ENCODE measurements around the gene GCHFR.

DNA sequence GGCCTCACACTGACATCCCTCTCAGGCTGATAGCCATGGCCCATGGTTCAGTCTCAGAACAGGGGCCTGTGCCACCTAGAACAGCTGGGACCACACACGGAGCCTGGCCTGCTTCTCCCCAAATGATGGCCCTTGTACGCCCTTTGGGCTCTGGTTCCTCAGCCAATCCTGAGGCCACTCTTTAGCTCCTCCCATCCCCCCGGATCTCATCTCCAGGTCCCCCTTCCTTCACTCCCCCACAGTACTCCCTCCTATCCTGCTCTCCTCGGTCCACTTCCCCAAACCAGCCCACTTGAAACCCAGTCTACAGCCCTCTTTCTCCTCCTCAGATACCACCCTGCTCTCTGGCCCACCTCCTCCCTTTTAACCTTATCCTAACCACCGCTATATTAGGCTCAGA lies 25.3 kb downstream of the GCHFR start:
- TF ChIP-seq, protein P1, sequence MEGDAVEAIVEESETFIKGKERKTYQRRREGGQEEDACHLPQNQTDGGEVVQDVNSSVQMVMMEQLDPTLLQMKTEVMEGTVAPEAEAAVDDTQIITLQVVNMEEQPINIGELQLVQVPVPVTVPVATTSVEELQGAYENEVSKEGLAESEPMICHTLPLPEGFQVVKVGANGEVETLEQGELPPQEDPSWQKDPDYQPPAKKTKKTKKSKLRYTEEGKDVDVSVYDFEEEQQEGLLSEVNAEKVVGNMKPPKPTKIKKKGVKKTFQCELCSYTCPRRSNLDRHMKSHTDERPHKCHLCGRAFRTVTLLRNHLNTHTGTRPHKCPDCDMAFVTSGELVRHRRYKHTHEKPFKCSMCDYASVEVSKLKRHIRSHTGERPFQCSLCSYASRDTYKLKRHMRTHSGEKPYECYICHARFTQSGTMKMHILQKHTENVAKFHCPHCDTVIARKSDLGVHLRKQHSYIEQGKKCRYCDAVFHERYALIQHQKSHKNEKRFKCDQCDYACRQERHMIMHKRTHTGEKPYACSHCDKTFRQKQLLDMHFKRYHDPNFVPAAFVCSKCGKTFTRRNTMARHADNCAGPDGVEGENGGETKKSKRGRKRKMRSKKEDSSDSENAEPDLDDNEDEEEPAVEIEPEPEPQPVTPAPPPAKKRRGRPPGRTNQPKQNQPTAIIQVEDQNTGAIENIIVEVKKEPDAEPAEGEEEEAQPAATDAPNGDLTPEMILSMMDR (conservative IDR thresholded peaks at IDR 0.05; ENCODE audit: low read depth, low read length), result no peak
- no peak for TF ChIP-seq RFX5 (IDR thresholded peaks at IDR 0.05; ENCODE audit: low read depth, low read length)
- TF ChIP-seq CEBPB (IDR thresholded peaks at IDR 0.05; ENCODE audit: low read depth, low read length), result no peak
- no peak for TF ChIP-seq POLR2A (IDR thresholded peaks at IDR 0.05; ENCODE audit: low read depth, low read length)
- TF ChIP-seq RAD21 (IDR thresholded peaks at IDR 0.05; ENCODE audit: low read length), result no peak
- TF ChIP-seq MXI1 (IDR thresholded peaks at IDR 0.05; ENCODE audit: borderline replicate concordance, low read depth, low read length), result no peak
- TF ChIP-seq, protein P2, sequence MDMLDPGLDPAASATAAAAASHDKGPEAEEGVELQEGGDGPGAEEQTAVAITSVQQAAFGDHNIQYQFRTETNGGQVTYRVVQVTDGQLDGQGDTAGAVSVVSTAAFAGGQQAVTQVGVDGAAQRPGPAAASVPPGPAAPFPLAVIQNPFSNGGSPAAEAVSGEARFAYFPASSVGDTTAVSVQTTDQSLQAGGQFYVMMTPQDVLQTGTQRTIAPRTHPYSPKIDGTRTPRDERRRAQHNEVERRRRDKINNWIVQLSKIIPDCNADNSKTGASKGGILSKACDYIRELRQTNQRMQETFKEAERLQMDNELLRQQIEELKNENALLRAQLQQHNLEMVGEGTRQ (IDR thresholded peaks at IDR 0.05; ENCODE audit: low read depth, low read length), result no peak
- no peak for TF ChIP-seq MAFK (IDR thresholded peaks at IDR 0.05; ENCODE audit: low read depth, low read length)
- TF ChIP-seq, protein P3, sequence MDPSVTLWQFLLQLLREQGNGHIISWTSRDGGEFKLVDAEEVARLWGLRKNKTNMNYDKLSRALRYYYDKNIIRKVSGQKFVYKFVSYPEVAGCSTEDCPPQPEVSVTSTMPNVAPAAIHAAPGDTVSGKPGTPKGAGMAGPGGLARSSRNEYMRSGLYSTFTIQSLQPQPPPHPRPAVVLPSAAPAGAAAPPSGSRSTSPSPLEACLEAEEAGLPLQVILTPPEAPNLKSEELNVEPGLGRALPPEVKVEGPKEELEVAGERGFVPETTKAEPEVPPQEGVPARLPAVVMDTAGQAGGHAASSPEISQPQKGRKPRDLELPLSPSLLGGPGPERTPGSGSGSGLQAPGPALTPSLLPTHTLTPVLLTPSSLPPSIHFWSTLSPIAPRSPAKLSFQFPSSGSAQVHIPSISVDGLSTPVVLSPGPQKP (IDR thresholded peaks at IDR 0.05; ENCODE audit: borderline replicate concordance, low read depth, low read length), result no peak

All from IMR-90 (cell line).